Stimulated activated CD8-positive, alpha-beta memory T cell treated with anti-CD3 and anti-CD28 coated beads, Interleukin-12 subunit alpha, Interleukin-12 subunit beta, amount 100 ng/mL, for 24 hours (primary cell): Measurements from ENCODE around the gene PXYLP1.
"Not testable (repeated sequence)": the region's sequence is repeated elsewhere in the genome, so short reads cannot be mapped to it uniquely, and the experiment has no call there.

Experiments
- DNase-seq: peaks from one replicate; pipeline ENCODE4 v3.0.0-alpha.2; 2020; ENCODE audit errors: extremely low read depth

Gene PXYLP1

DNA sequence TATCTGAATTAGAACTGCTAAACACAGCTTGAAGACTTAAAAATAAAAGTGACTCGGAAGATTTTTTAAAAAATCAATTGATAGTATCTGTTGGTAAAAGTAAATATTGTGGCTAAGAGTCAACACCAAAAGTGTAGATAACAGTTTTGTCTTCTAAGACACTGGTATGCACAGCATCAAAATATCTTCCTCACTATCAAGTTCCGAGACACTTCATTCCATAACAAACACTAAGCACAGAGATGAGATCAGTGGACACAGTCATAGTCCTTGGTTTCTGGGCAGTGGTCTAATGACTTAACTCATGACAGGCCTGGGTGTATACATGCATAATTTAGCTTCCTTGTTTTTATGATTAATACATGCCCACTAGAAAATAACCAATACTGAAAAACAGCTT, 63.2 kb downstream of the PXYLP1 start:
- DNase-seq: no peak

DNA sequence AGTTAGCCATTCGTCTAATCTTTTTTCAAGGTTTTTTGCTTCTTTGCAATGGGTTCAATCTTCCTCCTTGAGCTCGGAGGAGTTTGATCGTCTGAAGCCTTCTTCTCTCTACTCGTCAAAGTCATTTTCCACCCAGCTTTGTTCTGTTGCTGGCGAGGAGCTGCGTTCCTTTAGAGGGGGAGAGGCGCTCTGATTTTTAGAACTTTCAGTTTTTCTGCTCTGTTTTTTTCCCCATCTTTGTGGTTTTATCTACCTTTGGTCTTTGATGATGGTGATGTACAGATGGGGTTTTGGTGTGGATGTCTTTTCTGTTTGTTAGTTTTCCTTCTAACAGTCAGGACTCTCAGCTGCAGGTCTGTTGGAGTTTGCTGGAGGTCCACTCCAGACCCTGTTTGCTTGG, 68.8 kb downstream of the PXYLP1 start:
- not testable (repeated sequence) for DNase-seq

DNA sequence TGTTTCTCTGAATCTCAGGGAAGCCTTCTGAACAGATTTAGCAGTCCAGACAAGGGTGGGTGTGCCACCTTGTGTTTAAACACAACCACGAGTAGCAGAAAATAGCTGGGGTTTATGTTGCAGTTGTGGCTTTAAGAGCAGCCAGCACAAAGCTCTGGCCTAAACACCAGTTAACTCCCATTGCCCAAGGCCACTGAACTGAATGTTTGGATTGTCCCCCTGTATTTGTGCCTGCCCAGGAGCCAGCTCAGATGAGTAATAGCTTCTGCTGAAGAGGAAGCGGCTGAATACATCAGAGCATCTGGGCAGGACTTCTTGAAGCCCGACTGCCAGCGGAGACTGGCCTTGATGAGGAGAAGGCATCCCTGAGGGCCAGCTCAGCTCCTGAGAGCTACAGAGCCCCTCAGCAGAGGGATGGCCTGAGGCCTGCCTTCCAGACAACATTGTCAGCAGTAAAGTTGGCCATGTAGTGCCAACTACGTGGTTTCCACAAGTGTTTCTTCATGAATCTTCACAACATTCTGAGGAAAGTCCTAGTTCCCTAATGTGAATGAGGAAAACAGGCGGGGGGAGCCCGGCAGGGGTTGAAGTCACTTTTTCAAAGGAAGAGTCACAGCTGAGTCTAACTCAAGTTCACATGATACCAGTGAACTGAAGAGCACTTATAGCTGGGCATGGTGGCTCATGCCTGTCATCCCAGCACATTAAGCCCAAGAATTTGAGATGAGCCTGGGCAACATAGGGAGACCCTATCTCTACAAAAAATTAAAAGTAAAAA, 70.9 kb downstream of the PXYLP1 start:
- no peak for DNase-seq

DNA sequence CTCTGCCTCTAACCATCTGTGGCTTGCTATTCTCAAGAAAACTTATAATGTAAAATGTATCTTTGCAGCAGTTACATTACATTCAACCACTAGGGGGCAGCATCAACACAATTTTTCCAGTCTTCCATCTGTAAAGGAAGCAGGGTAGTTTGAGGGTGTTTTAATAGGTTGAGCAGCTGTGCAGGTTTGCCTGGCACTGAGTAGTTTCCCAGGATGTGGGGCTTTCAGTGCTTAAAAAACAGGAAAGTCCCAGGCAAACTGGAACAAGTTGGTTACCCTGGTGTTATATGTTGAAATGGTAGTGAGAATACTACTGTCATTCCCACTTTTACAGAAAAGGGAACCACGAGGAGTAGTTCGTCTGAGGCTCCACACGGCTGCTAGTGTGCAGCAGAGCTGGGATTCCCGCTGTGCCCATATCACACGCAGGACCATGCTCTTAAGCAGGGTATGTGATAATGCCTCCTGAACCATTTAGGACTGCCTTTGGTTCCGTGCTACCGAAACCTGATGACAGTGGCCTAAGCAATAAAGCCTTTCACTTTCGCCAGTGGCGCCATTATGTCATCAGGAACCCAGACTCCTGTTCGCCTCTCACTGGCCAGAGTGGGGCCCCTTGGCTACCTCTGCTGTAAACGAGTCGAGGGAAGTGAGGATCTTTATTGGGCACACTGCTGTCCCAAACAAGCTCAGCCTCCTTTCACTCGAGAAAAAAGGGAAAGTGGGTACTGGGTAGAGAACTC, 72.0 kb downstream of the PXYLP1 start:
- no peak for DNase-seq

DNA sequence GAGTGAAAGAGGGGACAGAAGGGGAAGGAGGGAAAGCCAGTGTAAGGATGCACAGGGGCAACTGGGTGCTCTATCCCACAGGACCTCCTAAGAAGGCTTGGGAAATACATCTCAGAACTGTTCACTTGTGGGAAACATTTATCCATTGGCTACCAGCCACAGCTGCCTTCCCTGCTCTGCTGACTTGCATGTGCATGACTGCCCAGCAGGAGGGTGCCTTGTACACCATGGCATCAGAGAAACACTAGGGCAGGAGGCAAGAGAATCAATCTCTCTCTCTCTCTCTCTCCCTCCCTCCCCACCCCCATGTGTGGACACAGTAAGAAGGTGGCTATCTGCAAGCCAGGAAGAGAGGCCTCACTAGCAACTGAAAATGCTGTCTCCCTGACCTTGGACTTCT, 73.8 kb downstream of the PXYLP1 start:
- DNase-seq: no peak

DNA sequence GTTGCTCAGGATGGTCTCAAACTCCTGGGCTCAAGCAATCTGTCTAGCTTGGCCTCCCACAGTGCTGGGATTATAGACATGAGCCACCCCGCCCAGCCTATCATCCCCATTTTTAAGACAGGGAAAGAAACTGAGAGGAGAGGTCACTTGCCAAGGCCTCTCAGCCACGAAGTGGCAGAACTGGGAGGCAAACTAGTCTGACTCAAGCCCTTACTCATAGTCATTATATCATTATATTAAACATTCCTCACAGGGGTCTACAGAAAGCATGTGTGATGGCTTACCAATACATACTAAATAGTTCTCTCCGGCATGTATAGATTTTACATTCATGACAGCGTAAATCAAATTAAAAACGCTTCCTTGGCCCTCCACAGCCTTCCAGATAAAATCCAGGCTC, 74.7 kb downstream of the PXYLP1 start:
- no peak for DNase-seq

DNA sequence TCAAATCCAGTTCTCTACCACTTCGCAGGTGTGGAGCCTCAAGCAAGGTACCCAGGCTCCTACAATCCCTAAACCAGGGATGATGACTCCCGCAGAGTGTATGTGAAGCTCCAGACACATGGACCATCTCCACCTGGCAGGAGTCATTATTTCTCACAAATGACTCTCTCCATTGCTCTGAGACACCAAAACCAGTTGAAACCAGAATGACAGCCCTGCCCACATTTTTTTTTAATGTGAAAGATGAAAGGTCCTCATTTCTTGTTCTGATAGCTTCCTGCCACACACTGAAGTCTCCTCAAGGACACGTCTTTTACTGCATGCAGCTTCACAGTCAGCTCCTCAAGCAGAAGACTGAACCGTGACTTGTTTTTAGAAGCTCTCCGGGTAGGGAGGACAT, 75.3 kb downstream of the PXYLP1 start:
- DNase-seq: no peak

DNA sequence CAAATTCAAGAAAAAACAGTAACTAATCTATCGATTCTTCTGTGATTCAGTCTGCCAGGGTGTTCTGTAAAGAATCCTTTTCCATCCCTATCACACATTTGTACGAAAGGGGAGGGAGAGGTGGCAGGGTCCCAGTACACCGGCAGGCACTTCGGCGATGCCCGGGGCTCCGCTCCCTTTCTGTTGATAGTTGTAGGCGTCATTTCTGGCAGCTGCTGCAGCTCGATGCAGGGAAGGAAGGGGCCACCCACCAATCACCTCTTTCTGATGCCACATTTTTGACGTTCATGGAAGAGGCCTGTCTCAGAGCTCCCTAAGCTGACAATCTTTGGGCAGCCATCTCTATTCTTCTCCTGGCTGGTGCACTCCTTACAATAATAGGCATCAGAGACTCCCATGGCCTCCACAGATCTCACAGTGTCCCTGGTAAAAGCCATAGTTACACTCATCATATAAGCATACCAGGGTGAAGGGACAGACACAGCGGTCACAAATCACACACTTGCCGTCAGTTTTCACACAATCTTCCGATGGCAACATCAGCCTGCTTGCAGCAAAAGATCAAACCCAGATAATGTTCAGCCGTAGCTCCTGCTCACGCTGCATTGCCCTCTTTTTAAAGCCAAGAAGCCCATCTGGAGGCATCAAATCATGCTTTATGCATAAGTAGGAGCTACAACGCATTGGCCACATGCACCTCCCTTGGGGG, 75.9 kb downstream of the PXYLP1 start:
- no peak for DNase-seq

DNA sequence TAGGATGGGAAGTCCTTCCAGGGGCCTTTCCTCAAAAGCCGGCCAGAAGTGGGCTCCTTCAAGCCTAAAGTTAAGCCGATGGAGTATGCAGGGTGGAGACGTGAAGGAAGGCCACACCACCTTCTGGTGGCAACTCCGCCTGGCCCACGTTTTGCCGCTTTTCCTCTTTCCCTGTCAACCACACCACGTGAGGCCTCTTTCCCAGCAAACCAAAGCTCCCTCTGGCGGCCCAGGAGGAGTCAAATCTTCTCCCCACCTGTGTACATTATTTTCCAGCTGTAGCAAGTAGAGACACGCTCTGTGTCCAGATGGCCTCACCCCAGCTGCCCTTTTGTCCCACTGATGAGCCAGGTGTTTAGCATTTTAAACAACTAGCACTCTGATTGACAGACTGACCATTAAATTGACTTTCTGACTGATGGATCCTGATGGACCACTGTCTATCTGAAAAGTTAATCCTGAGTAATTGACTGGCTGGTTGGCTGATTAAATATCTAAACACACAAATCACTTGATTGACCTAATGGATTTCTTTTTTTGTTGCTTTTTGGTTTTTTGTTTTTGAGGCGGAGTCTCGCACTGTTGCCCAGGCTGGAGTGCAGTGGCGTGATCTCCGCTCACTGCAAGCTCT, 77.1 kb downstream of the PXYLP1 start:
- DNase-seq: no peak

DNA sequence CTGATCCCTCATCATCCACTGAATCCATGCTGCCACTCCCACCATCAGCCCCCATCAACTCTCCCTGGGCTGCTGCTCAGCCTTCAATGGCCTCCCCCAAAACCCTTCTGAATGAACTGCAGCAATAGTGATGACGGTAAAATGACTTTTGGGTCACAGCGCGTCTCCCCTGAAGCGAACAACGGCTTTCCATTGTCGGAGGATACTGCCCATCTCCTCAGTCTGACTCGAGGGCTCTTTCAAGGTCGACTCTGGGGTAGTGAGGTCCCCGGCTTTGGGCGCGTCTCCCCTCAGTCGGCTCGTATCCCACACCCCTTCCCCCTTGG, 79.5 kb downstream of the PXYLP1 start:
- no peak for DNase-seq

DNA sequence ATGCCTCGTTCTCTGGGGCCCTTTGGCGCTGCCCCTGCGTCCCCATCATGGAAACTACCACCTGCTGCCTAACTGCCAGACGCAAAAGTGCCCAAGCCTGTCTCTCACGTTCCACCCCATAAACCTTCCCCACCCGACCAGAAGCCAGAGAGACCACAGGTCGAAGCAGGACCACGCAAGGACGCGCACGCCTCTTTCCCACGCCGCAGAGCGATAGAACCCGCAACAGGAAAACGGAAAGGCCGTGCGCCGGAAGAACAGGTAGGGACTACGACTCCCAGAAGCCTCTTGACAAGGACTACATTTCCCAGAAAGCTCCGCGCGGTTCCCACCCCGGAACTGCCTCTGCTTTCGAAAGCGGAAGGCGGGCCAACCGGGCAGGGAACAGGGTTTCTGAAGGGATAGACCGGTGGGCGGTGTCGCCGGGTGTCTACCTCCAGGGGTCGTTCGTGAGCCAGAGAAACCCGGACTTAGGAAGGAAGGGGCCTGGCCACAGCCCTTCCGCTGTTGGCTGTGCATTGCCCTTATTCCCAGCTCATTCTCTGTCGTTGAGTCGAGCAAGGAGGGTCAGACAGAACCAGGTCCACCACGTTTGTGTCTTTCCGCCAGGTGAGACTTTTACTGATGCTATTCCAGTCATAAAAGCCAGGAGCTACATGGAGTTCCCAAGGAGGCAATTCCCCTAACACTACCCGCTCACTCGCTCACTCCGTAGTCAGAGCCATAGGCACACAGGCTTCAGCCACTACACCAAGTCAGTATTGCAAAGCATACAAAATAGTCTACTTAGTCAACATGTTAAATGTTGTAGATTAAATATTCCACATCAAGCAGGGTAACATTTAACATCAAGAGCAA, 80.1 kb downstream of the PXYLP1 start:
- DNase-seq: peak; percentile 94

DNA sequence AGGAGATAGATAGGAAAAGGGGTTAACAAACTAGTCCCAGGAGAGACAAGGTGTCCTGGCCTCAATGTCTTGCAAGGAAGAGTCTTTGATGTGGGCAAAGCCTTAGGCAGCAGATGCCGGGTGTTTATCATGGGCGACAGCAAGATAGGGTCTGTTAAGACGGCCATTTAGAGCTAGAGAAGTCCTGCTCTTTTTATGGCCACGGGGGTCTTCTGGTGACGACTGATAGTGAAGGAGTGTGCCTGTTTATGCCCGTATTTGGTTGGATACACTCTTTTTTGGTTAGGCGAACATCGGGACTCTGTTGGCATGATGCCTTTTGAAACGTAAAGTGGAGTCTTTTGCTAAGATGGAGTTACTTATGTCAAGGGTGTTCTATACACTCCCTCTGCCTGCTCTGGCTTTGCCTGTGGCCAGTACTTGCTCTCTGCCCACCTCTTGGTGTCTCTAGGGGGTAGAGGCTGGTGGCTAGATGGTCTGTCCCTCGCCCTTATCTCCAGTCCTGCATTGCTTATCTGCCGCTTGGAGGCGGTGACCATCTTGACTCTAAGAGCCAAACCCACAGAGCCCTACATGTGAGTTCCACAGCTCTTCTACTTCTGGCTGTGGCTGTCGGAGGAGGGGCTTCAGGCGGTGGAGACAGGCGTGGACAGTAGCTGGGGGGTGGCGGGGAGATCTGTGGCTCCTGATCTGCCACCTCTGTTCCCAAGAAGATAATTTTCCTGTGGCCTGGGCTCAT, 80.9 kb downstream of the PXYLP1 start:
- no peak for DNase-seq

DNA sequence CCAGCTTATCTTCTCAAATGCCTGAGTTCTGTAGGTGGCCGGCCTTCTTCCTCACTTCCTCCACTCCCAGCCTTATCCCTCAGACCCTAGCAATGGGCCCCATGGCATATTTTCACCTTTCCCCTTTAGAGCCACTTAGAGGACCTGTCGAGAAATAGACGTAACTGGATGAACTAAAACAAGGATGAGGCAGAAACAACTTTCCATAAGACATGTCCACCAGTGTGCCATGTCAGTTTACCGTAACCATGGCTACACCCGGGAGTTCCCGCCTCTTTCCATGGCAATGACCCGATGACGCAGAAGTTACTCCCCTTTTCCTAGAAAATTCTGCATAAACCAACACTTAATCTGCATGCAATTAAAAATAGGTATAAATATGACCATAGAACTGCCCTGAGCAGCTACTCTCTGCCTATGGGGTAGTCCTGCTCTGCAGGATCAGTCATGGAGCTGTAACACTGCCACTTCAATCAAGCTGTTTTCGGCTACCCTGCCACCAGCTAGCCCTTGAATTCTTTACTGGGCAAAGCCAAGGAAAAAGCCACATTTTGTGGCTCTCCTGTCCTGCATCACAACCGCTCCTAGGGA, 81.6 kb downstream of the PXYLP1 start:
- DNase-seq: no peak

DNA sequence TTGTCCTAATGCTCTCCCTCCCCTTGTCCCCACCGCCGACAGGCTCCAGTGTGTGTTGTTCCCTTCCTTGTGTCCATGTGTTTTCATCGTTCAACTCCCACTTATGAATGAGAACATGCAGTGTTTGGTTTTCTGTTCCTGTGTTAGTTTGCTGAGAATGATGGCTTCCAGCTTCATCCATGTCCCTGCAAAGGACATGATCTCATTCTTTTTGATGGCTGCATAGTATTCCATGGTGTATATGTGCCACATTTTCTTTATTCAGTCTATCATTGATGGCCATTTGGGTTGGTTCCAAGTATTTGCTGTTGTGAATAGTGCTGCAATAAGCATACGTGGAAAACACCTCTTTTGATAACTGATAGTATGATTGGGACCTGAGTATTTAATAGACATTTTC, 82.8 kb downstream of the PXYLP1 start:
- not testable (repeated sequence) for DNase-seq

DNA sequence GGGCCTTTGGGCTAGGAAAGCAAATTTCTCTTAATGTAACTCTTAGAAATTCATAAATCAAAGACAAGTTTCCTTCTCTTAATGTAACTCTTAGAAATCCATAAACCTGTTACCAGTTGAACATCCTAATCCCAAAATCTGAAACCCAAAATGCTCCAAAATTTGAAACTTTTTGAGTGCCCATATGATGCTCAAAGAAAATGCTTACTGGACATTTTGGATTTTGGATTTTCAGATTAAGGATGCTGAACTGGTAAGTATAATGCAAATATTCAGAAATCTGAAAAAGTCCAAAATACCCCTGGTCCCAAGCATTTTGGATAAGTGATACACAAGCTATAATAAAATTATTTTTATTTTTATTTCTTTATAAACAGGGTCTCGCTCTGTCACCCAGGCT, 85.2 kb downstream of the PXYLP1 start:
- no peak for DNase-seq

DNA sequence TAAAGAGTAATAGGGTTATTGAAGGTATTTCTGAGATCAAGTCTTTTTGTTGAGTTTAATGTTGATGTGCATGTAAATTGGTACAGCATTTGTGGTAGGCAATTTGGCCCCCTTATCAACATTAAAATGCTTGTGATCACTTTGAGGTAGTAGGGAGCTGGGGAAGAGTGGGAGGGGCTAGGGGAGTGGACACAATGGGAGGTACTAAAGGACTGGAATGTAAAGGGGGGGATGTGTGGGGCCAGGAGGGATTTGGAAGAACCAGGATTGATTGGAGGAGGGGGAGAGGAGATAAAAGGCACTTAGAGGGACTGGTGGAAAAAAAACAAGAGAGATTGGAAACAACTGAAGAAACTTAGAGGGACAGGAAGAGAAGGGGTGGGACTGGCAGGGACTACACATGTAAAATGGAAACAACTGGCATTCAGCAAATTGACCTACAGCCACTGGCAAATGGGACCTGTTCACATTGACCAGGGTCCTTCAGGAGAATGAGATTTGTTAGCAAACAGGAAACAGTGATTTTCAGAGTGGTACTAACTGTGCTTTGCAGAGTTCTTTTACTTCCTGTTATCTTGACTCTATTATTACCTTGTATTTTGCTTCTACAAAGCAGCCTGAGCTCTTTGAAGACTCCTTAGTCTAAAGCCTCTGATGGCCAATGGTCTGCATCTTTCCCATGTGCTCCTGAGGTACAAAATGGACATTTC, 88.9 kb downstream of the PXYLP1 start:
- no peak for DNase-seq

DNA sequence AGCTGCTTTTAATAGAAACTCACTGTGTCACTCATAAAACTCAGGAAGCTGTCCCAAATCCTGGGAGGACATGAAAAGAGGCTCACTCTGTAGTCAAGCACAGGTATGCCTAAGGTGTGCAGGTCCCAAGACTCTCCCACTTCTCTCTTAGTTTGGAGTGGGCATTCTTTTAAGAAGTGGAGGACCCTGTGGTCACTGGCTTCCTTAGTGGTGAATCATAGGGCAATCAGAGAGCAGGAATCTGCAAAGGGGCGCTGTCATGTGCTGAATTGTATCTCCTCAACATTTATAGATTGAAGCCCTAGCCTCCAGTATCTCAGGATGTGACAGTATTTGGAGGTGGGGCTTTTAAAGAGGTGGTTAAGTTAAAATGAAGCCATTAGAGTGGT, 89.5 kb downstream of the PXYLP1 start:
- no peak for DNase-seq

DNA sequence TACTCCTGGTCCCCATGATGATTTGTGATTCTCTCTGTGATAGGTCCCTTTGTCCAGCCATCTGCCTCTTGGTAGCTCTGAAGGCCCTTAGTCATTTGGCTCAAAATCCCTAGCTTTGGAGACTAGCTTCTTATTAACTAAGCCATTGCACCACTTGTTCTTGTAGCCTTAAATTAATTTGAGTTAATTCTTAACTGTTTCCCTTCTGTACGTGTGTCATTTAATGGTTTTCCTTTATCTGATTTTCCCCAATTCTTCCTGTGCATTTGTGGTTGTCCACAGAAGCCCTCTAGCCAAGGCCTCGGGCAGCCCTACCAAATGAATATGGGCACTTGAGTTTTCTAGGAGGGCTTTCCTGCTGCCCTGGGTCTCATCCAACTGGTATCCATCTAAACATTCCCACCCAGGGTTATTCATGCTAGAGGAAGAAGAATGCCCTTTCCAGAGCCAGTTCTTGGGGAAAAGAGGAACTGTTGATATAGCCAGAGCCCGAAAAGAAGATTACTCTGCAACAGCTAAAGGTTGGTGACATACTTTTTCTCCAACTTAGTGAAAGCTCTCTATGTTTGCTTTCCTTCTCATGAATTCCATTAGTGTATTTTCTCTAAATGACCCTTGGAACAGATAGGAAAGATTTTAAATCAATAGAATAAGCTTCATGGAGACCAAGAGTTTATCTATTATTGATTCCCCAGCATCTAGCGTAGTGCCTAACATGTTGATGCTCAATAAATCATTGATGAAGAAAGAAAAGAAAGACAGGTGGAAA, 92.5 kb downstream of the PXYLP1 start:
- DNase-seq: no peak

DNA sequence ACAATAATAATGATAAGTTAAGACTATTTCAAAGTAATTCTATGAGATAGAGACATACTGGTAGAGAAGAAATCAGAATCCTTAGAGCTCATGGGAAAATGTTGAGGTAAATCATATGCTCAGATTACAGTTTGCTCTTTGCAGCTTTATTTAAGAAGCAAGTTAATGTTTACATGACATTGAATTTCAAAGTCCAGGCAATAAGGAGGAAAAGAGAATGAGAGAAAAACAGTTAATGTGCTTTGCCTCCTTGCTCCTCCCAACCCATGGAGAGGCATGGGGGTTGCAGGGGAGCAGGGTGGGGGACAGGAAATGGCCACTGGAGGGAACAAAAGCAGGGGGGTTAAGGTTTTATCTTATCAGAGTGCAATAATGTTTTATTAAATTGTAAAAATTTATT, 94.5 kb downstream of the PXYLP1 start:
- no peak for DNase-seq
